ENCODE data around the gene FBXO46. TPM values are rescaled to one million over a fixed set of nuclear protein-coding genes. Genes with fewer than 3 reads are reported as not detected.
"Not testable (repeated sequence)": the region's sequence is repeated elsewhere in the genome, so short reads cannot be mapped to it uniquely, and the experiment has no call there.

FBXO46 gene
- total RNA-seq, 2 donors from 2014 or later = 9.6 to 10.8 TPM

DNA sequence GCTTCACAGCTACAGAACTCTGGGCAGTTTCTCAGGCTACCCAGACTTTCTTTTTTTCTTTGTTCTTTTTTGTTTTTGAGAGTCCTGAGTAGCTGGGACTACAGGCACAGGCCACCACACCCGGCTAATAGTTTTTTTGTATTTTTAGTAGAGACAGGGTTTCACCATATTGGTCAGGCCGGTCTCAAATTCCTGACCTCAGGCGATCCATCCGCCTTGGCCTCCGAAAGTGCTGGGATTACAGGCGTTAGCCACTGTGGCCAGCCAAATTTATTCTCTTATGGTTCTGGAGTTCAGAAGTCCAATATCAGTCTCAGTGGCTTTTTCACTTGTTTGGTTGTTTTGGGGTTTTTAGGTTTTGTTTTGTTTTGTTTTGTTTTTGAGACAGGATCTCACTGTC lies 14.9 kb upstream of the FBXO46 start:
- ATAC-seq (no peak), DNase-seq (no peak)
- intact Hi-C loops (cut with DNase I) = no loop called here

DNA sequence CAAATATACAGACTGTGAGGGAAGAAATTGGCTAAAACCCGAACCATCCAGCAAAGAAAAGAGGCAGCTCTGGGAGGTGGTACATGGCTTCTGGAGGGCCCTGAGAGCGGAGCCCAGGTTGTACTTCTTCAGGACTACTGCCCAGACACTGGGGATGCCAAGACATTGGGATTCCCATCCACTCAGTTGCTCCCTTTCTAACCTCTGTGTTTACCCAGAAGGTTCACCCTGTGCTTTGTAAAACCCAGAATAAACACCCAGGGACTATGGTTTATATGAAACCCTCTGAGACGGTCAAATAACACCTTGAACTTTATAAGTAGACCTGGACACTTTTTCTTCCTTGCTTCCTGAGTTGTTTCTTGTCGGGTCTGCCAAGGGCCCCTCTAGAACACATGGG lies 12.3 kb upstream of the FBXO46 start:
- intact Hi-C loops (cut with DNase I) = no loop called here
- ATAC-seq (no peak), DNase-seq (no peak)

DNA sequence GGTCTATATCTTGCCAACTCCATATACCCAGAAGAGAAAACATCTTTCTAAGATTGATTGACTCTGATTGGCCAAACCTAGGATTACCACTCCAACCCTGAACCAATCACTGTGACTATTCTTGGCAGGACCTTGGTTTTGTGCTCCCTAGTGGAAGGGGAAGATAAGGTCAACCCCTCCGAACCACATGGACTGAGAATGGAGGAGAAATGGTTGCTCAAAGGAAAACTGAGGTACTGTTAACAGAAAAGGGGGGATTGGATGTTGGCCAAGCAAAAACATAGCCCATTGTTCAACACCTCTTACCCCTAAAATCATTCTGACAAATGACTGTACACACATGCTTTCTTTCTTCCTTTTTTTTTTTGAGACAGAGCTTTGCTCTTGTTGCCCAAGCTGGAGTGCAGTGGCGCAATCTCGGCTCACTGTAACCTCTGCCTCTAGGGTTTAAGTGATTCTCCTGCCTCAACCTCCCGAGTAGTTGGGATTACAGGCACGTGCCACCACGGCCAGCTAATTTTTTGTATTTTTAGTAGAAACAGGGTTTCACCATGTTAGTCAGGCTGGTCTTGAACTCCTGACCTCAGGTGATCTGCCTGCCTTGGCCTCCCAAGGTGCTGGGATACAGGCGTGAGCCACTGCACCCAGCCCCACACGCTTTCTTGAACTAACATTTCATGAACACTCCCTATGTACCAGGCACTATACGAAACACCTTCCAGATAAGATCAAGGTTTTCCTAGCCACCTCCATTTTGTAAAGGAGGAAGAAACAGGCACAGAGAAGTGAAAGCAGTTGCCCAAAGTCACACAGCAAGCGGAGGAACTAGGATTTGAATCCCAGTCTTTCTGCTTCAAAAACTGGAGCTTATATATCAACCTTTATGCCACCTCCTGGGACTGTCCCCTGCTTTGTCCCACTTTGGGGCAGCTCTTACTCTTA lies 9.1 kb upstream of the FBXO46 start:
- ATAC-seq = no peak
- intact Hi-C loops (cut with DNase I) = no loop called here

DNA sequence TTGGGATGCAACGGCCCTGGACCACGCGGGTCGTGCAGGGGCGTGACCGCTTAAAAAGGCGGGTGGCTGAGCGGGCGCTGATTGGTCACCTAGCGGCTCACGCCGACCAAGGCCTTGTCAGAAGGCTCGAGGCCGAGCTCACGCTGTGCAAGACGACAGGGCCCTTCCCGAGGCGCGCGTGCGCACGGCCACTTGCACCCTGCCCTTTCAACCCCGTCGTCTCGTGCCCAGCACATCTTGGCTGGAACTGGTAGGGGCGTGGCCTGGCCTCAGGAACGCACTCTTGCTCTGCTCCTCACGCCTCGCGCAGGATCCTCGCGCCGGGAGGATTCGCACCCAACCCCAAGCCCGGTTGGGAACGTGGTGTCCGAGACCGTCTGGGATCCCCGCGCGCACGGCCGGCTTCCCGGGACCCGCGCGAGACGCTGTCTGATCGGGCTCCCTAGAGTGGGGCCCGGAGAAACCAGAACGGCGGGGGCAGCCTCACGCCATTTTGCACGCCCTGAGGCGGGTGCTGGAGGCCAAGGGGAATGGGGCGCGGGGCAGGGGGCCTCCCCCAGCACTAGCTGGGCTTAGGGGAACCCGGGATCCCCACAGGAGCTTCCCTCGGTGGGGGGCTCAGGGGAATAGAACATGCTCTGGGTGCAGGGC lies 2.6 kb upstream of the FBXO46 start, which contains the start of gene MEIOSIN:
TSS of gene MEIOSIN (plus strand) at position 280 of the 651 bp plus-strand sequence. CDS start 1,938 bp downstream, outside the sequence.
- ATAC-seq (no peak), DNase-seq (no peak)
- intact Hi-C loops (cut with DNase I) = no loop called here

More for the DNA sequence above, 9.1 kb upstream of the FBXO46 start:
- DNase-seq = no peak

DNA sequence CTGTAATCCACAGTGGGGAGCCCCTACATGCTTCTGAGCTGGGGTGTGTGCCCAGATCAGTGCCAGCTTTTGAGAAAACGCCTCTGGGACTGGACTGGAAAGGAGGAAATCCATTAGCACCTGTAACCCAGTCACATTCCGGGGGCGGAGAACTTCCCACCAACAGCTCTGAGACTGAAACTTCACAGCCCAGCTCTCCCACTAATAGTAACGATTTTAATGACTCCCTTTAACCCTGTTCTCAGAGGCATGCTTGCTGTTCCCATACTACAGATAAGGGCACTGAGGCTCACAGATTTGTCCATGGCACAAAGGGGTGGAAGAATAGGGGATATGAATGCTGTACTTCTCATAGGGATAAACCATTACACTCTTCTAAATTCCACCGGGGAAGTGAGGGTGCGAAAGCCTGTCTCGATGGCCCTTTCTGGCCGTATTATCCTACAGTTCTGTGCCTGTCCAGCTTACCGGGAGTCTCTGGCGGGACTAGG lies 851 bp downstream of the FBXO46 start:
- ATAC-seq = no peak
- intact Hi-C loops (cut with DNase I) = no loop called here

DNA sequence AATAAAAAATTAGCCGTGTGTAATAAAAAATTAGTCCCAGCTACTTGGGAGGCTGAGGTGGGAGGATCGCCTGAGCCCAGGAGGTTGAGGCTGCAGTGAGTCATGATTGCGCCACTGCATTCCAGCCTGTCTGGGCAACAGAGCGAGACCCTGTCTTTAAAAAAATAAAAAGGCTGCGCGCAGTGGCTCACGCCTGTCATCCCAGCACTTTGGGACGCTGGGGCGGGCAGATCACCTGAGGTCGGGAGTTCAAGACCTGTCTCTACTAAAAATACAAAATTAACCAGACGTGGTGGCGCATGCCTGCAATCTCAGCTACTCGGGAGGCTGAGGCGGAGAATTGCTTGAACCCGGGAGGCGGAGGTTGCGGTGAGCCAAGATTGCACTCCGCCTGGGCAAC lies 2.0 kb downstream of the FBXO46 start:
- ATAC-seq; DNase-seq; intact Hi-C loops (cut with DNase I): not testable (repeated sequence)

More for the DNA sequence above, 851 bp downstream of the FBXO46 start:
- no peak for DNase-seq

DNA sequence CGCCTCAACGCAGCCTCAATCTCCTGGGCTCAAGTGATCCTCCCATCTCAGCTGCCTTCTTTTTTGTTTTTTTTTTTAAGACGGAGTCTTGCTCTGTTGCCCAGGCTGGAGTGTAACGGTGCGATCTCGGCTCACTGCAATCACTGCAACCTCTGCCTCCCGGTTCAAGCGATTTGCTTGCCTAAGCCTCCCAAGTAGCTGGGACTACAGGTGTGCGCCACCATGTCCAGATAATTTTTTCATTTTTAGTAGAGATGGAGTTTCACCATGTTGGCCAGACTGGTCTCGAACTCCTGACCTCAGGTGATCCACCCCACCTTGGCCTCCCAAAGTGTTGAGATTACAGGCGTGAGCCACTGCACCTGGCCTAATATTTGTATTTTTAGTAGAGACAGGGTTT lies 10.6 kb downstream of the FBXO46 start:
- DNase-seq; intact Hi-C loops (cut with DNase I); ATAC-seq: not testable (repeated sequence)

DNA sequence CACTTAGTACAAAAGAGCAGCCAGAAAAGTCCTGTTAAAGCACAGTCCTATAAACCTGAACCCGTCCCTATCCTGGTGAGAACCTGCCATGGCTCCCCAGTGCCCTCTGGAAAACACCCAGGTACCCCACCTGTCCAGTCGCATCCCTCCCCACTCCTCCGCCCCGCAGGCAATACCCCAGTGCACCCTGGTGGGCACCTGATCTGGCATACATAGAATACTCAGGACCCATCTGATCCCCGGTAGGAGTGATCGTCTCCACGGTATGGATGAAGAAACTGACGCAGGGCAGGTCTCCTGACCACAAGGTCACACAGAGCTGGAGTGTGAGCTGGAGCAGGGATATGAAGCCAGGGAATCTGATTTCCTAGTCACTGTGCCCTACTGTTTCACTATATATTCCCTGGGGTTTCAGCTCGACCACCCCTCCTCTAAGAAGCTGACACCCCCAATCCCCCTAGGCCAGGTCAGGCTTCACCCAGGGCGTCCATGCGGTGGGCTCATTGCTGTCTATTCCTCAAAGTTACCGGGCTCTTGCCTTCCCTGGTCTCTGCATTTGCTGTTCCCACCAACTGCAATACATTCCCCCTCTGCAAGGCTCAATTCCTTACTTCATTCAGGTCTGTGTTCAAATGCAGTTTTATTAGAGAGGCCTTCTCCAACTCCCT lies 12.6 kb downstream of the FBXO46 start:
- DNase-seq = peak; percentile 44
- ATAC-seq = peak in 1 of 2 donors; percentile 0
- intact Hi-C loops (cut with DNase I) = loop anchor here (5.0 kb wide), 1 partner anchor 49 kb away; the partner anchor contains the start of gene SIX5 (in 2 of the 2)

DNA sequence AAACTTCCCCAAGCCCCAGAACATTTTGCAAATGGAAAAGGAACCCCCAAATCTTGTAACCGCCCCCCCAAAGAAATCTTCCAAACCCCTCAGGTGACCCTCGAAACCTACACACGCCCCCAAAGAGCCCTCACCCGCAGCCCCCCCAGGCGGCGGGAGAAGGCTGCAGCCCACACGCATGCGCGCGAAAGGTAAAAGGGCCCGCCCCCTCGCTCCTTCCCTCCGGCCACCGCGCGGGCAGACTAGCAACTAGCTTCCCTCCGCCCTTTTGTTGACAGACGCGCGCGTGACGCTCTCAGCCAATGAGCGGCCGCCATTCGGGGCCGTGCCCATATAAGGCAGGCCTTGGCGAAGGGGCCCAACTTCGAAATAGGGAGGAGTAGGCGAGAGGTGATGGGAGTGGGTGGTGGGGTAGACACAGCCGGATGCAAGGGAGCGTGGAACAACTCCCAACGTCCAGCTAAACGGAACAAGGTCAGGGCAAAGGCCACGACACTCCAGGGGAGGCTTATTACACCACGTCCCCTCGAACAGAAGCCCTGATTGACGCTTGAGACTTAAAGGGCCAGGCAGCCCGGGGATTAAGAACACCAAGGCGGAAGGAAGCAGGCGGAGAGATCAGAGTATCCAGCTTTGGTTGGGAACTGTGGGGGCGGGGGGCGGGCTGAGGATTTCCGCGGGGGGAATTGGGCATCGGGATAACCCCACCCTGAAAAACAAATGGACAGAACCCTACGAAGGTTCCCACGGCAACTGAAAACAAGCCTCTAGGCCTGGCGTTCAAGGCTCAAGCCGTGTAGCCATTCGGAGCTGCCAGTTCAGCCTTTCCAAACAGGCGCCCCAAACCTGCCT lies 13.3 kb downstream of the FBXO46 start:
- intact Hi-C loops (cut with DNase I) = loop anchor here (5.0 kb wide), 1 partner anchor 50 kb away; the partner anchor contains the start of gene SIX5 (in 2 of the 2)
- DNase-seq (peak; percentile 99), ATAC-seq (peak; percentile 98)

DNA sequence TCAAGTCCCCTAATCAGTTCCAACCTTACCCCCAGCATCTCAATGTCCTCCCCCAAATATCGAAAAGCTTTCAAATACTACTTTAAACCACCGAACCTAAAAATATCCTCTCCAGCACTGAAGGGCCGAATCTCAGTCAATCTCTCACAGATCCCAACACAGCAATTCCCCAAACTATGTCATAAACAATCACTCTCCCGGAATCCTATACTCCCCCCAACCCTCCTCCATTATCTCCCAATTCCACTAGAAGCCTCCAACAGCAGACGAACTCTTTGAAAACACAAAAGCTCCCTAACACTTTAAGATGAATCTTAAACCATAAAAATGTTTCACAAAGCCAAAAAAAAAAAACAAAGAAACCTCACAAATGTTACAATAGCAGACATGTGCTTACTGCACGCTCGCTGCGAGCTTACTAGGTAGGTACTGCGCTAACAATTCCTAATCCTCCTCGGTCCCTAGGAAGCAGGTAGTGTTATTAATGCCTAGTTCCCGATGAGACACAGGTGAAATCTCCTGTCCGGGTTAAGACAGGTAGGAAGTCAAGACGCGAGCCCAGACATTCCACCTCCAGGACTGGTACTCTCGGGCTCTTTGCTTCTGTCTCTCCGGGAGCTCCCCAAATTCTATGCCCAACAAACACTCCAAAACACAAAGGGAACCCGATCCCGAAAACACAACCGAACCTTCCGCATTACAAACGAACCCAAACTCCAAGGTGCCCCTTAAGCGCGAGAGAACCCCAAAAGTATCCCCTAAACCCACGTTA lies 14.2 kb downstream of the FBXO46 start:
- intact Hi-C loops (cut with DNase I) = loop anchor here (5.0 kb wide), 1 partner anchor 51 kb away; the partner anchor contains the start of gene SIX5 (in 2 of the 2)
- DNase-seq = no peak
- peak in 1 of 2 donors; percentile 1 for ATAC-seq

DNA sequence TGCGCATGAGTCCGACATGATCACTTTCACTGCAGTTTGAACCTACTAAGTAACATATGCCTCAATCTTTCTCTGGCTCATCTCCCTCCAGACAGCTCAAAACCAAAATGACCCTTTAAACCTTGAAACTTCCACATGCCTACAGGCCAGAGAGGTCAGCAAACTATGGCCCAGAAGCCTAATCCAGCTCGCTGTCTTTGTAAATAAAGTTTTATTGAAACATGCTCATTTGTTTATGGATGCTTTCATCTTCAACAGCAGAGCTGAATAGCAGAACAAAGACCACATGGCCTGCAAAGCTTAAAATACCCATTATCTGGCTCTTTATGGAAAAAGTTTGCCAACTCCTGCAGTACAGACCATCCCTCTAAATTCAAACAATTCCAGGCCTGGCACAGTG lies 15.6 kb downstream of the FBXO46 start:
- no peak for ATAC-seq
- intact Hi-C loops (cut with DNase I) = loop anchor here (5.0 kb wide), 1 partner anchor 52 kb away; the partner anchor contains the start of gene SIX5 (in 2 of the 2)
- DNase-seq = no peak

DNA sequence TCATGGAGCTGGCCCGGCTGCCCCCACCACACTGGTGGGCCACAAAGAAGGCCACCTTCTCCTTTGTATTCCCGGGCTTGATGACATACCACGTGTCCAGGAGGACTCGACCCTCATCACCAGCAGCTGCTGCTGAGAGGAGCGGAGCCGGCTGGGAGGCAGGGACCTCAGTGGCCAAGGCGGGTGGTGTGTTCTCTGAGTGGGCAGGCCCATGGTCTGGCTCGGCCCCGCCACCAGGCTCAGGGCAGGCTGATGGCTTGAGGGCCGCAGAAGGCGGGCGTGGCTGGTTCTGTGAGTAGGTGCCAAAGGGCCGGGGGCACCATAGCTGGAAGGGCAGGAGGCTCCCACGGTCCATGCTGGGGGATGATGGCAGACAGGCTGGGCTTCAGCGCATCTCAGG lies 17.6 kb downstream of the FBXO46 start:
- no peak for ATAC-seq
- DNase-seq = no peak
- intact Hi-C loops (cut with DNase I) = no loop called here

DNA sequence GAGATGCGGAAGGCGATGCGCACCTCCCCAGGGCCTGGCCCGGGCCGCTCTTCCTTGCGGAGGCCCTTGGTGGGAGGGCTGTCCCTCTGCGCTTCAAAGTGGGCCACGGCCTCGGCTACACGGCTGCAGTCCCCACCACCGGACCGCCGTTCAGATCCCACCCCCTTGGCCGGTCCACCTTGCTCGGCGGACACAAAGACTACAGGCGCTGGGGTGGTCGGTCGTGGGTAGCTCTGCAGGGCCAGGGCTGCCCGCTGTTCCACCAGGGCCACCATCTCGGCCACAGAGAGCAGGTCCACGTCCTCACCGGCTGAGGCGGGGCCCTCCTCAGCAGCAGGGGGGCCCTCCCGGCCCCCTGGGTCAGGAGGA lies 18.0 kb downstream of the FBXO46 start:
- ATAC-seq (no peak), DNase-seq (no peak)
- intact Hi-C loops (cut with DNase I) = no loop called here

DNA sequence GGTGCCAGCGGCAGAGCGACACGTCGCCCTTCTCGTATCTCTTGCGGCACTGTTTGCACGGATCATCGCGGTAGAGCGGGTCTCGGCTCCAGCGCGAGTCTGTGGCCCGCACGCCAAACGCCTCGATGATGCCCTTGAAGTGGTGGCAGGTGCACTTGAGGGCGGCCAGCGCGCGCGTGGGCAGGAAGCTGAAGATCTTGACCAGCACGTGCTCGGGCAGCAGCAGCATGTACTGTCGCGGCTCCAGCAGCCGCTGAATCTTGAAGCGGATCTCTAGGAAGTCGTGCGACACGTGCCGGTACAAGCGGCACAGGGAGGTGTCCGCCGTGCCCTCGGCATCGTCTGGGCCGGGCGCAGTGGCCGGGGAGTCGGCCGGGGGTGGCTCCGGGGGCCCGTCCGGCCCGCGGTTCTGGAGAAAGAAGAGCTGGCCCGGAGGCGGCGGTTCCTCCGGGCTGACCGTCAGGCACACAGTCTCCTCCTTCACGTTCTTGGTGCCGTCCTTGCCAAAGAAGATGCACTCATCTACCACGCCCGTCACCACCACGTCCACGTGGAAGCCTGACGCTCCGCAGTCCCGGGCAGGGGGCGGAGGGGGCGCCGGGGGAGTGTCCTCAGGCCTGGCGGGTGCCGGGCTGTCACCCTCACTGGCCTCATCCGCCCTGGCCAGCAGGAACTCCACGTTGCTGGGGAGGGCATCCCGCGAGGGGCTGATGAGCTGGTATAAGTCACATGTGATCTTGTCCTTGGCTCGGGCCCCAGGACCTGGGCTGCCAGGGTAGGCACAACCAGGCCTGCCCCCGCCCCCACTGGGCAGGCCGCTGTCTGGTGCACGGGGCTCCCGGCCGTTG lies 18.6 kb downstream of the FBXO46 start:
- ATAC-seq (peak; percentile 24 to 32), DNase-seq (peak; percentile 58)
- intact Hi-C loops (cut with DNase I) = no loop called here

DNA sequence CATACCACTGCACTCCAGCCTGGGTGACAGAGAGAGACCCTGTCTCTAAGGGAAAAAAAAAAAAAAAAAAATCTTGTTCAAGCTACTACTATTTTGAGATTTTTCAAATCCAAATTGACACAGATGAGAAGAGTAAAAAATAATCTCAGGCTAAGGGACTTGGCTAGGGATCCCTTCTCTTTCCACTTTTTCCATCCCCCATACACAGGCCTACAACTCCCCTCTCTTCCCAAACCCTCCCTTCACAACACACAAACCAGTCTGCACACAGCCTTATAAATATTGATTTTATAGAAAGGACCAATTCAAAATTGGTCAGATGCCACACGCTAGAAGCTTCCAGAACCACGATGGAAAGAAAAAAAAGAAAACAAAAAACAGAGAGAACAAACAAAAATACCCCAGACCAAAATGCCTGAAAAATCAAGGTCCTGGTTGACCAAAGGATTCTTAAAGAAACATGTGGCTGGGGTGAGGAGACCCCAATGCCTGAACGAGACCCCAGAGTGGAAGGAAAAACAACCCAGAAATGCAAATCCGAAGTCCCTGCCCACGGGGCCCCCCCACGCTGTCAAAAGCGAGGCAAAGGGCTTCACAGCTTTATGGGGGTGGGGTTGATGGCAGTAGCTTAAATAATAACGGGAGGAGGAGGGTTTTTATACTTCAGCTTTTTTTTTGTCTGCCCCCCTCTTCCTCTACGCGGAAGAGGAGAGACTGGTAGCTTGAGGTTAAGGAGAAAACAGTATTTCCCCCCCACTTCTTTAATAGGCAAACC lies 20.2 kb downstream of the FBXO46 start:
- intact Hi-C loops (cut with DNase I) = no loop called here
- DNase-seq (no peak), ATAC-seq (no peak)
